GM20000 (cell line): ENCODE data around the gene ATP5F1A.
"Not testable (repeated sequence)": the region's sequence is repeated elsewhere in the genome, so short reads cannot be mapped to it uniquely, and the experiment has no call there.

Experiments
- DNase-seq: peaks from one replicate; pipeline ENCODE4 v3.0.0; 2012; ENCODE audit warnings: low spot score
- CTCF ChIP-seq: IDR thresholded peaks from 2 replicates; pipeline ENCODE4 v1.5.1; 2012; ENCODE audit warnings: mild to moderate bottlenecking, control low read depth; ENCODE audit errors: extremely low read depth, missing control alignments

Gene ATP5F1A

GRCh38 chr18:46097801-46098615 is at the start of gene ATP5F1A:
Gene ATP5F1A, minus strand, starts transcription at chr18:46098296. Its CDS starts 65 bp downstream, at chr18:46098231.
- peak; percentile 90 for DNase-seq
- TF ChIP-seq CTCF, result no peak

- DNase-seq, result no peak
- no peak for TF ChIP-seq CTCF
These were observed 43.1 kb upstream of the ATP5F1A start for GRCh38 chr18:46141199-46141598.

GRCh38 chr18:46140173-46140572 is 42.1 kb upstream of the ATP5F1A start:
- no peak for DNase-seq
- TF ChIP-seq CTCF, result no peak

- no peak for TF ChIP-seq CTCF
- no peak for DNase-seq
These were observed 37.0 kb upstream of the ATP5F1A start for GRCh38 chr18:46134920-46135675.

GRCh38 chr18:46133534-46133933 is 35.4 kb upstream of the ATP5F1A start:
- no peak for DNase-seq
- TF ChIP-seq CTCF, result no peak

- DNase-seq, result not testable (repeated sequence)
These were observed 32.5 kb upstream of the ATP5F1A start for GRCh38 chr18:46130549-46130948.

GRCh38 chr18:46130061-46130460 is 32.0 kb upstream of the ATP5F1A start:
- TF ChIP-seq CTCF, result no peak
- DNase-seq, result no peak

GRCh38 chr18:46126625-46127024 is 28.5 kb upstream of the ATP5F1A start:
- not testable (repeated sequence) for DNase-seq
